Retina (tissue), 1 donor: Measurements from ENCODE around the gene TESK2.

Source experiments
- DNase-seq: peaks from one replicate; pipeline ENCODE4 v3.0.0-alpha.2; 2016

TESK2 gene

GRCh38 chr1:45299296-45299695 is 191.7 kb downstream of the TESK2 start:
- no peak for DNase-seq

- peak; percentile 70 for DNase-seq
Observed at GRCh38 chr1:45297666-45298356, 193.2 kb downstream of the TESK2 start.
